HFFc6 (cell line): Measurements from ENCODE around the gene DAPK1. TPM values are rescaled to one million over a fixed set of nuclear protein-coding genes. Genes with fewer than 3 reads are reported as not detected.

Experiments
- DNase-seq: peaks from one replicate; pipeline ENCODE4 v3.0.0-alpha.2; 2018
- H3K27ac Mint-ChIP-seq: 2 replicates; pipeline ENCODE4 v1.8.0; 2020; ENCODE audit warnings: mild to moderate bottlenecking, mixed read lengths
- H3K27me3 Mint-ChIP-seq: 2 replicates; pipeline ENCODE4 v1.8.0; 2021; ENCODE audit warnings: mild to moderate bottlenecking, moderate library complexity, mixed read lengths; ENCODE audit not compliant: insufficient read depth
- H3K36me3 Mint-ChIP-seq: 2 replicates; pipeline ENCODE4 v1.8.0; 2021; ENCODE audit warnings: low read depth, mixed read lengths
- H3K4me1 Mint-ChIP-seq: 2 replicates; pipeline ENCODE4 v1.8.0; 2020; ENCODE audit warnings: low read depth, mixed read lengths
- H3K4me3 Mint-ChIP-seq: 2 replicates; pipeline ENCODE4 v1.8.0; 2020; ENCODE audit warnings: mild to moderate bottlenecking, moderate library complexity, mixed read lengths
- H3K9me3 Mint-ChIP-seq: 2 replicates; pipeline ENCODE4 v1.8.0; 2020; ENCODE audit warnings: mild to moderate bottlenecking, mixed read lengths
- CTCF ChIP-seq: fragments of 200-600 bp; sonication (generic); IDR thresholded peaks from 2 replicates; pipeline ENCODE4 v1.5.0; 2021; ENCODE audit warnings: antibody characterized with exemption, mild to moderate bottlenecking
- total RNA-seq, 6 experiments: library from RNA; stranded (reverse); fragmentation: NEBNext Ultra II Directional; extraction: Animal tissue kit (Norgen Biotek cat#: 25700); gene quantifications; 2 replicates in 1 of 6; 3 replicates in 5 of 6; pipeline ENCODE4 v1.2.3, GENCODE V29; 2021

The DAPK1 gene
- total RNA-seq, 6 experiments from 2014 or later = 0.06 to 0.36 (median 0.18) TPM

- H3K27ac Mint-ChIP-seq = no peak overlapping the region
- no peak for TF ChIP-seq CTCF
- H3K4me3 Mint-ChIP-seq = no peak overlapping the region
- no peaks in the 10 kb centered on the region for H3K36me3 Mint-ChIP-seq
- H3K4me1 Mint-ChIP-seq = peaks cover 17% of the 10 kb centered on the region
- H3K9me3 Mint-ChIP-seq = no peaks in the 10 kb centered on the region
- H3K27me3 Mint-ChIP-seq = peaks cover 3% of the 10 kb centered on the region
- no peak for DNase-seq
Observed at GRCh38 chr9:87720173-87720572, 222.5 kb downstream of the DAPK1 start.

GRCh38 chr9:87722393-87723088 is 224.9 kb downstream of the DAPK1 start:
- Mint-ChIP-seq H3K36me3 (peaks cover 6% of the 10 kb centered on the region), H3K4me1 (peaks cover 23% of the 10 kb centered on the region), H3K27ac (no peak overlapping the region), H3K9me3 (no peaks in the 10 kb centered on the region), H3K27me3 (peaks cover 1% of the 10 kb centered on the region; the same call in 1 of the 2 replicates), H3K4me3 (no peak overlapping the region)
- no peak for TF ChIP-seq CTCF
- DNase-seq = no peak

- Mint-ChIP-seq H3K27me3 (peaks cover 1% of the 10 kb centered on the region; the same call in 1 of the 2 replicates), H3K9me3 (no peaks in the 10 kb centered on the region), H3K4me1 (peaks cover 41% of the 10 kb centered on the region), H3K36me3 (peaks cover 26% of the 10 kb centered on the region), H3K27ac (peak overlapping the region; percentile 98), H3K4me3 (peak overlapping the region; percentile 95)
- peak; percentile 5 for DNase-seq
- no peak for TF ChIP-seq CTCF
Observed at GRCh38 chr9:87725356-87725899, 227.8 kb downstream of the DAPK1 start.

- H3K27ac Mint-ChIP-seq = peak within 1 kb of the TSS; percentile 98
- no peaks in the 10 kb centered on the region for H3K9me3 Mint-ChIP-seq
- peak within 1 kb of the TSS; percentile 95 for H3K4me3 Mint-ChIP-seq
- peak; percentile 82 for DNase-seq
- TF ChIP-seq CTCF = peak; percentile 54
- peaks cover 41% of the 10 kb centered on the region for H3K4me1 Mint-ChIP-seq
- H3K36me3 Mint-ChIP-seq = peaks cover 30% of the 10 kb centered on the region
- peaks cover 1% of the 10 kb centered on the region; the same call in 1 of the 2 replicates for H3K27me3 Mint-ChIP-seq
Observed at GRCh38 chr9:87725900-87726709, 228.4 kb downstream of the DAPK1 start, which contains the start of gene CTSL. TSS of gene CTSL (plus strand) at chr9:87726119. CDS start at chr9:87727604, 1,485 bp downstream.

GRCh38 chr9:87729246-87729645 is 231.6 kb downstream of the DAPK1 start:
- H3K4me1 Mint-ChIP-seq = peaks cover 41% of the 10 kb centered on the region
- H3K4me3 Mint-ChIP-seq = no peak overlapping the region
- DNase-seq = no peak
- TF ChIP-seq CTCF = no peak
- no peaks in the 10 kb centered on the region for H3K9me3 Mint-ChIP-seq
- no peak overlapping the region for H3K27ac Mint-ChIP-seq
- H3K27me3 Mint-ChIP-seq = no peaks in the 10 kb centered on the region; the same call in 1 of the 2 replicates
- peaks cover 45% of the 10 kb centered on the region for H3K36me3 Mint-ChIP-seq
